ENCODE data around the gene VRK3.

The VRK3 gene

DNA sequence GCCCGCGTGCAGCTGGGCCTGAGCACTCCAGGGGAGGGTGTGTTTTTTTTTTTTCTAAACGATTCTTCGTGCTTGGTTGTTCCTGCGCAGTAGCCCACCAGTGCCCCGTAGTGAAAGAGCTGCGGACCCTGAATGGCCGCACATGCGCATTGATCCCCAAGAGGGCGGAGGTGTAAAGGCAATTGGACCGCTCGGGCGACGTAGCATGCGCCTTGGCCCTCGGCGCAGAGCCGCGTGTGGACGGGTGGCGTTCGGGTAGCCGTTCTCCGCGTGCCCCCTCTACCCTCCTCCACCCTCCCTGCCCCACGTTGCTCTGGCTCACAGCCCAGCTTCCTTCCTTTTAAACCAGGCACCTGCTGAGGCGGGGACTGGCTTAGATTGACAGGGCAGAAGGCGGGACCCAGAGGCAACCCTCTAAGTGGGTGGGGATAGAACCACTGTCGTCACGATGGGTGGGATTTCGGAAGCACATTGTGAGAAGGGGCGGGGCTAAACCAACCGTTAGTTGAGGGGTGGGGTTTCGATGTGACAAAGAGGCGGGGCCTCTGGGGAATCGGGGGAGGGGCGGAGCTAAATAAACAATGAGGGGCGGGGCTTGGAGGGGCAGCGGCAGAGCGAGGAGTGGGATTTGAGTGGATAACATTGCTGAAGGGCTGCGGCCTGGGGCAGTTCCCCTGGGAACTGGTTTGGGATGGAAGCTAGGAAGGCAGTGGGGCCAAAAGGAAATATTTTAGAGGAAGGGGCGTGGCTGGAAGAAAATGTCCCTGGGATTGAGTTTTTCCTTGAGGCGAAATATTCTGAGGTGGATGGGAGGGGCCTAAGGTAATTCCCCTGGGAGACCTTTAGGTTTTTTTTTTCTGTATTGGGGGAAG lies 95.3 kb downstream of the VRK3 start:
- DNase-seq: peak; percentile 95

DNA sequence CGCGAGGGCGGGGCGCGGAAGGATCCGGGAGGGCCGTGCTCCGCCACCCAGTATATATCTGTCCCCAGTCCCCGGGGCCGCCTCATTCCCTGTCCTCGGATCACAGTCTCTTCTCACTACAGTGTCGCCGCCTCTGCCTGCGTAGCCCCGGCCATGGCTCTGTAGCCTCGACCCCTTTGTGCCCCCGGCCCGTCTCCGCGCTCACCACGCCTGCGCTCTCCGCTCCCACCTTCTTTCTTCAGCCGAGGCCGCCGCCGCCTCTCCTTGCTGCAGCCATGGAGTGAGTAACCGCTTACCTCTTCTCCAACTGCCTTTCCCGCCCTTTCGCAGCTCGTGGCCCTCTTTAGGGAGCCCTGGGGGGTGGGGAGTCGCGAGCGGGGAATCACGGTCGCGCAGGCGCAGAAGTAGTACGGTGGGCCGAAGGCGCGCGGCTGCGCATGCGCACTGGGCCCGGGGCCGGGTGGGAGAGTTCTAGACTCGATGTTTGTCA lies 96.0 kb downstream of the VRK3 start, which contains the start of the genes ATF5 and NUP62:
Gene ATF5, plus strand, starts transcription at position 85 of the 490 bp plus-strand sequence. CDS start 1,646 bp downstream, outside the sequence.
Gene NUP62, minus strand, starts transcription at position 384 of the 490 bp plus-strand sequence. CDS start 19,697 bp downstream, outside the sequence.
- peak; percentile 97 for DNase-seq

DNA sequence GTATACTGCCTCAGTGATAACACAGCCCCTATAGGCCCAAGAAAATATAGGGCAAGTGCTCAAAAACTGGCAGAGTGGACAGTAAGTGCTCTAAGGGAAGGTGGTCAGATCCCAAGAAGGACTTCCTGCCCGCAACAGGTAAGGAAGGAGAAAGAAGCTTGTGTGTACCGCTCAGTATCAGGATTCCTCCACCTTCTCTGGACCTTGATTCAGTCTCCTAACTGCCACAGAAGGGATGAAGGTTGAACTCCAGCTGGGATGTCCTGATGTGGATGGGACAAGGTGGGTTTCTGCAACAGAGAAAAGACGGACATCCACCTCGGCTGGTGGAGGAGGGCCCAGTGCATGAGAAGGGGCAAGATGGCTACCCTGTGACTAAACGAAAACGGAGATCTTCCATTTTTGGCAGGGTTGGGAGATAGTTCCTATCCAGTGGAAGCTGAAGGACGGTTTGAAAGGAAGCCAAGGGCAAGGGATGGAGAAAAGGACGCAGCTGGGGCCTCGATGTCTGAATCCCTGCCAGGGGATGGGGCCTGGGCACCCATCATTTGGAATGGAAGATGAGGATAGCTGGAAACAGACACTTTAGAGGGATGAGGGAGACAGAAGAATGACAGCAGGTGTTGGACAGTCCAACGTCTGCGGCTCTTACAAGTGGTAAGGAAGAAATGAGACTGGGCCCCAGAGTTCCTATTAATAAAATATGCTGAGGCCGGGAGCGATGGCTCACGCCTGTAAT lies 97.5 kb downstream of the VRK3 start:
- no peak for DNase-seq

DNA sequence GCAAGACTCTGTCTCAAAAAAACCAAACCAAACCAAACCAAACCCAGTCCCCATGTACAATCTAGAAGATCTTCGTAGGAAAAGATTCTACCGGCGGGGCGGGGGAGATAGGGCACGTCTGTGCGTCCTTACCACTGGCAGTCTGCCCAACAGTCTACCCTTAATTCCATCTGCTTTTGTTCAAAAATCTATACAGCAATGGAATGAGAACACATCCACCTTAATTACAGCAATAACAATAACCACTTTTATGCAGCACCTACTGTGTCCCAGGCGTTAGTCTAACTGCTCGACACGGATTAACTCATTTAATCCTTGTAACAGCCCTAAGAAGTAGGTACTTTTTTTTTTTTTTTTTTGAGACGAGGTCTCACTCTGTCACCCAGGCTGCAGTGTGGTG lies 98.7 kb downstream of the VRK3 start:
- no peak for DNase-seq
